H1 (cell line): ENCODE data around the gene WBP4. TPM values are rescaled to one million over a fixed set of nuclear protein-coding genes. Genes with fewer than 3 reads are reported as not detected.

Experiments
- CTCF ChIA-PET: fragments of 300-600 bp; sonication (Branson Sonifier 250); formaldehyde crosslinking; loops from one replicate; lab custom pipeline; 2021; ENCODE audit not compliant: partially characterized antibody; lab: Charles Lee
- POLR2A ChIA-PET: fragments of 300-600 bp; sonication (Branson Sonifier 250); formaldehyde crosslinking; loops from one replicate; lab custom pipeline; 2021; ENCODE audit warnings: inconsistent platforms; ENCODE audit not compliant: partially characterized antibody; lab: Charles Lee
- DNase-seq, 2 experiments: peaks; one replicate each; pipeline versions ENCODE4 v3.0.0 to v3.0.0-alpha.2; 2010 to 2022; ENCODE audit warnings: low spot score in 2 of 2, low read depth in 1 of 2, mixed read lengths in 1 of 2
- FAIRE-seq: peaks from 2 replicates; lab custom pipeline; 2011; peaks lifted over from hg19 to GRCh38; lab: Jason Lieb, UNC
- H2AFZ ChIP-seq: 2 replicates; pipeline ENCODE4 v1.8.1; 2012; ENCODE audit warnings: low read length, inconsistent platforms
- H2AK5ac ChIP-seq: 2 replicates; pipeline ENCODE4 v1.6.1; 2013; ENCODE audit warnings: low read depth, low read length
- H2BK120ac ChIP-seq: replicated peaks from 2 replicates; pipeline ENCODE3; 2013; ENCODE audit warnings: low read depth, low read length, inconsistent platforms
- H2BK12ac ChIP-seq: 2 replicates; pipeline ENCODE4 v1.6.1; 2013; ENCODE audit warnings: low read depth, low read length
- H2BK15ac ChIP-seq: 2 replicates; pipeline ENCODE4 v1.6.1; 2013; ENCODE audit warnings: low read length
- H2BK20ac ChIP-seq: 2 replicates; pipeline ENCODE4 v1.6.1; 2013; ENCODE audit warnings: low read length
- H2BK5ac ChIP-seq: 2 replicates; pipeline ENCODE4 v1.6.1; 2013; ENCODE audit warnings: low read depth, low read length
- H3K14ac ChIP-seq: 2 replicates; pipeline ENCODE4 v1.6.1; 2013; ENCODE audit warnings: inconsistent platforms; ENCODE audit not compliant: insufficient read length
- H3K18ac ChIP-seq: 2 replicates; pipeline ENCODE4 v1.6.1; 2013; ENCODE audit warnings: low read length; ENCODE audit errors: extremely low read depth
- H3K23ac ChIP-seq: 2 replicates; pipeline ENCODE4 v1.6.1; 2013; ENCODE audit warnings: inconsistent platforms; ENCODE audit not compliant: insufficient read length
- H3K23me2 ChIP-seq: 2 replicates; pipeline ENCODE4 v1.6.1; 2013; ENCODE audit warnings: low read depth, low read length
- H3K27ac ChIP-seq: 2 replicates; pipeline ENCODE4 v1.6.1; 2011; ENCODE audit warnings: low read depth, low read length, inconsistent platforms
- H3K27me3 ChIP-seq, 4 experiments: replicated peaks in 1 of 4; 1 replicate in 1 of 4; 2 replicates in 3 of 4; pipeline versions ENCODE4 v1.6.1 to v1.8.1; 2011 to 2013; ENCODE audit warnings: low read length in 3 of 4, mild to moderate bottlenecking in 3 of 4, inconsistent platforms in 2 of 4, mixed read lengths in 2 of 4, moderate library complexity in 1 of 4; ENCODE audit not compliant: control insufficient read depth in 3 of 4, insufficient read depth in 3 of 4; ENCODE audit errors: extremely low read depth in 1 of 4
- H3K36me3 ChIP-seq, 4 experiments: 2 replicates each; pipeline versions ENCODE4 v1.6.1 to v1.8.1; 2011 to 2013; ENCODE audit warnings: mild to moderate bottlenecking in 4 of 4, low read length in 3 of 4, moderate library complexity in 2 of 4, control low read depth in 1 of 4, inconsistent platforms in 1 of 4; ENCODE audit not compliant: insufficient read depth in 4 of 4, control insufficient read depth in 2 of 4
- H3K4ac ChIP-seq: replicated peaks from 2 replicates; pipeline ENCODE3; 2013; ENCODE audit warnings: low read length, low read depth, mixed read lengths, inconsistent platforms; ENCODE audit not compliant: insufficient read length
- H3K4me1 ChIP-seq, 4 experiments: replicated peaks in 1 of 4; 1 replicate in 1 of 4; 2 replicates in 3 of 4; pipeline versions ENCODE4 v1.6.1 to v1.8.1; 2011 to 2013; ENCODE audit warnings: low read length in 3 of 4, inconsistent platforms in 2 of 4, mixed read lengths in 1 of 4; ENCODE audit not compliant: insufficient read depth in 4 of 4, control insufficient read depth in 3 of 4
- H3K4me2 ChIP-seq, 2 experiments: 2 replicates each; pipeline versions ENCODE4 v1.6.1 to v1.8.1; 2011 to 2013; ENCODE audit warnings: low read depth in 2 of 2, low read length in 2 of 2, control low read depth in 1 of 2, inconsistent platforms in 1 of 2, mild to moderate bottlenecking in 1 of 2; ENCODE audit not compliant: insufficient read depth in 1 of 2
- H3K4me3 ChIP-seq, 4 experiments: fragments of 200-600, 300-600 bp in 1 of 4; sonication (generic), shearing (Covaris generic), sonication (Bioruptor Twin) in 1 of 4; 2 replicates each; pipeline versions ENCODE4 v1.5.1 to v1.8.1; 2011 to 2016; ENCODE audit warnings: low read length in 4 of 4, low read depth in 3 of 4, control low read depth in 2 of 4, inconsistent platforms in 2 of 4, mild to moderate bottlenecking in 2 of 4, mixed read lengths in 1 of 4, moderate library complexity in 1 of 4; ENCODE audit not compliant: insufficient read depth in 2 of 4; ENCODE audit errors: extremely low read depth in 1 of 4
- H3K56ac ChIP-seq: replicated peaks from 2 replicates; pipeline ENCODE3; 2013; ENCODE audit warnings: low read depth, mild to moderate bottlenecking, mixed read lengths, low read length, inconsistent platforms; ENCODE audit not compliant: insufficient read length
- H3K79me1 ChIP-seq: 2 replicates; pipeline ENCODE4 v1.6.1; 2013; ENCODE audit warnings: low read depth, low read length, control low read depth
- H3K79me2 ChIP-seq, 2 experiments: 2 replicates each; pipeline versions ENCODE4 v1.6.1 to v1.8.1; 2012 to 2013; ENCODE audit warnings: low read length in 2 of 2, mild to moderate bottlenecking in 2 of 2, inconsistent platforms in 1 of 2; ENCODE audit not compliant: insufficient read depth in 2 of 2, control insufficient read depth in 1 of 2
- H3K9ac ChIP-seq, 4 experiments: replicated peaks in 1 of 4; 1 replicate in 1 of 4; 2 replicates in 3 of 4; pipeline versions ENCODE4 v1.6.1 to v1.8.1; 2011 to 2013; ENCODE audit warnings: low read depth in 3 of 4, low read length in 3 of 4, control low read depth in 2 of 4, mild to moderate bottlenecking in 2 of 4, moderate library complexity in 2 of 4, inconsistent platforms in 1 of 4; ENCODE audit errors: extremely low read depth in 1 of 4
- H3K9me3 ChIP-seq, 2 experiments: 2 replicates each; pipeline versions ENCODE4 v1.6.1 to v1.8.1; 2012 to 2013; ENCODE audit warnings: mild to moderate bottlenecking in 2 of 2, moderate library complexity in 2 of 2, control low read depth in 1 of 2, inconsistent platforms in 1 of 2, low read depth in 1 of 2, low read length in 1 of 2, mixed read lengths in 1 of 2; ENCODE audit not compliant: insufficient read depth in 2 of 2
- H4K20me1 ChIP-seq, 2 experiments: replicated peaks in 1 of 2; 2 replicates each; pipeline versions ENCODE3 to v1.8.1; 2011 to 2013; ENCODE audit warnings: inconsistent platforms in 2 of 2, low read length in 2 of 2, mild to moderate bottlenecking in 1 of 2; ENCODE audit not compliant: insufficient read depth in 2 of 2, control insufficient read depth in 1 of 2
- H4K5ac ChIP-seq: 2 replicates; pipeline ENCODE4 v1.6.1; 2013; ENCODE audit warnings: low read length, low read depth, mixed read lengths, inconsistent platforms; ENCODE audit not compliant: insufficient read length
- H4K8ac ChIP-seq: 2 replicates; pipeline ENCODE4 v1.8.0; 2013; ENCODE audit warnings: mild to moderate bottlenecking, moderate library complexity, low read length, inconsistent platforms; ENCODE audit not compliant: insufficient read depth; ENCODE audit errors: extremely low read depth
- H4K91ac ChIP-seq: replicated peaks from 2 replicates; pipeline ENCODE3; 2013; ENCODE audit warnings: low read length, mixed read lengths, inconsistent platforms; ENCODE audit not compliant: insufficient read length
- CEBPB ChIP-seq: IDR thresholded peaks from 2 replicates; pipeline ENCODE4 v1.6.1; 2012; ENCODE audit warnings: low read depth, low read length
- CREB1 ChIP-seq: IDR thresholded peaks from 2 replicates; pipeline ENCODE4 v1.6.1; 2012; ENCODE audit warnings: inconsistent platforms
- CTBP2 ChIP-seq: IDR thresholded peaks from 2 replicates; pipeline ENCODE4 v1.7.0; 2011; ENCODE audit warnings: borderline replicate concordance, mild to moderate bottlenecking, moderate library complexity, mixed read lengths, low read length; ENCODE audit not compliant: insufficient read depth, insufficient read length
- WGBS, 2 experiments: shearing (Covaris generic) in 1 of 2; methylation state at CpG; one replicate each; pipeline versions ENCODE4 v1.1.6 to v1.1.7; 2013 to 2015; ENCODE audit warnings: low lambda C conversion rate in 2 of 2, mixed read lengths in 2 of 2, inconsistent platforms in 1 of 2, low coverage in 1 of 2, missing lambda C conversion rate in 1 of 2; ENCODE audit not compliant: insufficient replicate concordance in 2 of 2, insufficient coverage in 1 of 2, insufficient read length in 1 of 2; ENCODE audit errors: extremely low coverage in 1 of 2, missing lambda C conversion rate in 1 of 2; 5-methylcytosine and 5-hydroxymethylcytosine counted together
- polyA plus RNA-seq, 7 experiments: library from polyadenylated mRNA; depleted of rRNA in 3 of 7; stranded (reverse) in 5 of 7; unstranded in 2 of 7; fragments of >200 nt in 5 of 7; fragments of 200-250 nt in 2 of 7; gene quantifications; 1 replicate in 5 of 7; 2 replicates in 1 of 7; 4 replicates in 1 of 7; pipeline versions ENCODE4 v1.2.1 to v1.2.3, GENCODE V29; 2011 to 2013; ENCODE audit warnings: missing spikeins in 2 of 7, mixed read lengths in 2 of 7
- total RNA-seq: library from RNA; stranded (reverse); fragmentation: NEBNext Ultra II Directional; extraction: Animal tissue kit (Norgen Biotek cat#: 25700); gene quantifications from 2 replicates; pipeline ENCODE4 v1.2.1, GENCODE V29; 2021

Gene WBP4
- total and polyA plus RNA-seq, 2 of the 8 experiments (the other 6 are each of a cell fraction or from before 2014, with no cell fraction given): 3.0 to 10.0 TPM

GRCh38 chr13:41058295-41059070 lies 2.8 kb upstream of the WBP4 start:
- no peaks in the 10 kb centered on the region; the same call in 1 of the 2 replicates for H3K79me1 ChIP-seq
- H3K9me3 ChIP-seq: no peaks in the 10 kb centered on the region
- POLR2A ChIA-PET: interaction anchor here (0.6 to 1.4 kb wide), 3 partner anchors 20 to 543 kb away, joined by 3 to 5 read pairs (median 4); no protein-coding TSS in a partner anchor
- H3K4me2 ChIP-seq: peak overlapping the region; percentile 81 to 84; a peak in 3 of 4 replicates
- no peak overlapping the region for H2BK12ac ChIP-seq
- peaks cover 0 to 3% of the 10 kb centered on the region in 2 experiments for H4K20me1 ChIP-seq
- no peak for TF ChIP-seq CREB1
- 0 out of 2 replicates have a peak, but pooled peaks have one; percentile 19 for TF ChIP-seq CEBPB
- TF ChIP-seq CTBP2: no peak
- TF ChIP-seq, all 59 proteins: peak for 1
- H3K27me3 ChIP-seq: no peaks in the 10 kb centered on the region
- peaks cover 7% of the 10 kb centered on the region; the same call in 1 of the 2 replicates for H3K23me2 ChIP-seq
- H4K8ac ChIP-seq: no peak overlapping the region
- H3K36me3 ChIP-seq: peaks cover 0 to 1% (median 0%) of the 10 kb centered on the region in 4 experiments; a peak in 1 of 8 replicates
- peaks cover 0 to 3% (median 2%) of the 10 kb centered on the region in 4 experiments; a peak in 2 of 7 replicates for H3K4me1 ChIP-seq
- no peak overlapping the region for H2BK20ac ChIP-seq
- H3K56ac ChIP-seq: no peak overlapping the region
- FAIRE-seq (no peak), DNase-seq (no peak)
- H3K27ac ChIP-seq: no peak overlapping the region
- no peak overlapping the region for H3K23ac ChIP-seq
- no peak overlapping the region for H2AK5ac ChIP-seq
- no peak overlapping the region for H2BK120ac ChIP-seq
- no peak overlapping the region for H2BK5ac ChIP-seq
- no peak overlapping the region for H2AFZ ChIP-seq
- no peak overlapping the region for H4K5ac ChIP-seq
- peaks cover 0 to 48% of the 10 kb centered on the region in 2 experiments; a peak in 2 of 4 replicates for H3K79me2 ChIP-seq
- no peak overlapping the region for H4K91ac ChIP-seq
- CTCF ChIA-PET: interaction anchor here (1.4 to 1.5 kb wide), 3 partner anchors 10 to 138 kb away, joined by 3 to 5 read pairs (median 4); no protein-coding TSS in a partner anchor
- no peak overlapping the region for H3K4ac ChIP-seq
- no peak overlapping the region for H3K9ac ChIP-seq
- H3K18ac ChIP-seq: no peak overlapping the region
- peak overlapping the region in 1 of 4 experiments; percentile 96; a peak in 2 of 8 replicates for H3K4me3 ChIP-seq
- H3K14ac ChIP-seq: no peak overlapping the region
- WGBS, 2 experiments: 91% methylated on average over 18 of the region's 18 CpGs; no CpG with 5 or more reads in 1 of the 2 experiments
- no peak overlapping the region for H2BK15ac ChIP-seq
